Adrenal gland (tissue), 12 donors: ENCODE results near the gene PPP2R5A. TPM values are rescaled to one million over a fixed set of nuclear protein-coding genes. Genes with fewer than 3 reads are reported as not detected.

Experiments
- DNase-seq, 7 donors: peaks; one replicate each; pipeline ENCODE4 v3.0.0-alpha.2; 2019 to 2020
- H3K27ac ChIP-seq, 5 donors: fragments of 200-600 bp; sonication (generic) in 4 of 5; 1 replicate in 3 of 5; 2 replicates in 2 of 5; pipeline versions ENCODE4 v1.5.1 to v1.8.0; 2016 to 2020; ENCODE audit warnings: mild to moderate bottlenecking in 1 of 5
- H3K27me3 ChIP-seq: fragments of 200-600 bp; 2 replicates; pipeline ENCODE4 v1.8.0; 2021
- H3K36me3 ChIP-seq, 2 donors: fragments of 200-600 bp; replicated peaks in 1 of 2; 1 replicate in 1 of 2; 2 replicates in 1 of 2; pipeline versions ENCODE4 v1.5.1 to v1.8.0; 2018 to 2022
- H3K4me1 ChIP-seq, 2 donors: fragments of 200-600 bp; replicated peaks in 1 of 2; 1 replicate in 1 of 2; 2 replicates in 1 of 2; pipeline versions ENCODE4 v1.5.1 to v1.8.0; 2018 to 2021
- H3K4me3 ChIP-seq, 4 donors: fragments of 200-600 bp; sonication (generic) in 3 of 4; one replicate each; pipeline ENCODE4 v1.5.1; 2016 to 2018
- H3K9me3 ChIP-seq, 3 donors: fragments of 200-600 bp; sonication (generic) in 1 of 3; replicated peaks in 1 of 3; 1 replicate in 2 of 3; 2 replicates in 1 of 3; pipeline versions ENCODE4 v1.5.1 to v1.8.0; 2016 to 2021
- CTCF ChIP-seq, 6 experiments: fragments of 450-650 bp in 4 of 6; fragments of 200-600 bp in 2 of 6; sonication (generic) in 1 of 6; IDR thresholded peaks; 1 replicate in 5 of 6; 2 replicates in 1 of 6; pipeline versions ENCODE4 v1.5.1 to v1.8.0; 2016 to 2021; ENCODE audit warnings: antibody characterized with exemption in 6 of 6, mild to moderate bottlenecking in 2 of 6, moderate library complexity in 1 of 6
- POLR2A ChIP-seq, 2 donors: fragments of 450-650 bp; IDR thresholded peaks; one replicate each; pipeline ENCODE4 v1.6.1; 2017; ENCODE audit warnings: antibody characterized with exemption in 2 of 2, mild to moderate bottlenecking in 2 of 2, moderate library complexity in 1 of 2
- WGBS, 4 donors: extraction: QIAGEN DNeasy Blood & Tissue Kit in 2 of 4; methylation state at CpG; one replicate each; pipeline versions ENCODE4 v1.1.5 to v1.1.7; 2013 to 2017; 5-methylcytosine and 5-hydroxymethylcytosine counted together
- intact Hi-C, 2 donors: fragments of 100-400 bp; cut with DNase I; formaldehyde crosslinking; loops; one replicate each; pipeline versions ENCODE4 v1.14.1 to v1.15.0; 2022 to 2023
- polyA plus RNA-seq, 3 donors: library from polyadenylated mRNA; stranded (reverse); fragments of 200-250 nt in 2 of 3; fragments of 350-450 nt in 1 of 3; fragmentation: Illumina TruSeq in 1 of 3; extraction: RNeasy Lipid Tissue Mini Kit (QIAGEN cat#74804) in 1 of 3; gene quantifications; one replicate each; pipeline ENCODE4 v1.2.3, GENCODE V29; 2013 to 2014
- total RNA-seq, 9 donors: library from RNA; depleted of rRNA in 4 of 9; stranded (reverse); fragments of >200 nt in 4 of 9; fragments of 120-200 nt in 1 of 9; fragmentation: NEBNext Ultra II Directional in 1 of 9; extraction: Animal tissue kit (Norgen Biotek cat#: 25700) in 1 of 9; gene quantifications; one replicate each; pipeline versions ENCODE4 v1.1.0 to v1.2.4, GENCODE V29; 2013 to 2023
- donor health status: healthy with polysubstance abuse.
- donor health status: Bipolar disorder and iron deficiency.
- donor health status: DM: yes; HTN: yes; CAD: no.
- donor health status: DM: no; HTN: no; CAD: no.
- donor health status: DM: no; HTN: no; CAD: no.
- donor health status: DM: yes; HTN: yes; CAD: no.

PPP2R5A gene
- total and polyA plus RNA-seq, 12 donors, result 11.8 to 27.5 (median 21.1) TPM

GRCh38 chr1:212351588-212352362 lies 66.6 kb downstream of the PPP2R5A start:
- WGBS, 4 donors, result 91 to 96% (median 92%) methylated on average over 10 of the region's 10 CpGs
- H3K27ac ChIP-seq, result no peak overlapping the region
- H3K27me3 ChIP-seq, result no peaks in the 10 kb centered on the region
- H3K9me3 ChIP-seq, result no peaks in the 10 kb centered on the region
- DNase-seq, result no peak
- H3K4me3 ChIP-seq, result no peak overlapping the region
- intact Hi-C loops, result no loop called here
- H3K4me1 ChIP-seq, result no peaks in the 10 kb centered on the region
- H3K36me3 ChIP-seq, result peaks cover 0 to 3% of the 10 kb centered on the region in 2 donors
- no peak for TF ChIP-seq POLR2A (IDR thresholded peaks at IDR 0.05)
- no peak for TF ChIP-seq CTCF (IDR thresholded peaks at IDR 0.05)

- TF ChIP-seq POLR2A (IDR thresholded peaks at IDR 0.05), result no peak
- no peak for TF ChIP-seq CTCF (IDR thresholded peaks at IDR 0.05)
- H3K27ac ChIP-seq, result no peak overlapping the region
- intact Hi-C loops, result no loop called here
- H3K9me3 ChIP-seq, result no peaks in the 10 kb centered on the region
- 89 to 96% (median 92%) methylated on average over 2 of the region's 2 CpGs for WGBS, 4 donors
- no peak overlapping the region for H3K4me3 ChIP-seq
- no peaks in the 10 kb centered on the region for H3K27me3 ChIP-seq
- peaks cover 0 to 11% of the 10 kb centered on the region in 2 donors for H3K36me3 ChIP-seq
- no peaks in the 10 kb centered on the region for H3K4me1 ChIP-seq
- no peak for DNase-seq
These were observed 68.0 kb downstream of the PPP2R5A start for GRCh38 chr1:212353181-212353580.

GRCh38 chr1:212354464-212354863 lies 69.3 kb downstream of the PPP2R5A start:
- Histone ChIP-seq H3K27ac (no peak overlapping the region), H3K9me3 (no peaks in the 10 kb centered on the region), H3K36me3 (peaks cover 0 to 22% of the 10 kb centered on the region in 2 donors), H3K4me1 (no peaks in the 10 kb centered on the region), H3K27me3 (no peaks in the 10 kb centered on the region), H3K4me3 (no peak overlapping the region)
- DNase-seq, result no peak
- TF ChIP-seq POLR2A (IDR thresholded peaks at IDR 0.05) (no peak), CTCF (IDR thresholded peaks at IDR 0.05) (no peak)
- 86 to 98% (median 93%) methylated on average over 3 of the region's 3 CpGs for WGBS, 4 donors
- intact Hi-C loops, result no loop called here

GRCh38 chr1:212355230-212355969 lies 70.2 kb downstream of the PPP2R5A start:
- intact Hi-C loops, result no loop called here
- WGBS, 4 donors, result 93 to 99% (median 97%) methylated on average over 3 of the region's 3 CpGs
- no peak overlapping the region for H3K4me3 ChIP-seq
- H3K27me3 ChIP-seq, result no peaks in the 10 kb centered on the region
- no peak for TF ChIP-seq POLR2A (IDR thresholded peaks at IDR 0.05)
- no peak for TF ChIP-seq CTCF (IDR thresholded peaks at IDR 0.05)
- peaks cover 0 to 25% of the 10 kb centered on the region in 2 donors for H3K36me3 ChIP-seq
- DNase-seq, result no peak
- no peaks in the 10 kb centered on the region for H3K9me3 ChIP-seq
- H3K27ac ChIP-seq, result no peak overlapping the region
- no peaks in the 10 kb centered on the region for H3K4me1 ChIP-seq
